Muscle of back (tissue), 11 donors: Measurements from ENCODE around the gene DNM2. TPM values are rescaled to one million over a fixed set of nuclear protein-coding genes. Genes with fewer than 3 reads are reported as not detected.
"Not testable (repeated sequence)": the region's sequence is repeated elsewhere in the genome, so short reads cannot be mapped to it uniquely, and the experiment has no call there.

Source experiments
- DNase-seq, 3 donors: peaks; one replicate each; pipeline versions ENCODE4 v3.0.0 to v3.0.0-alpha.2; 2013
- polyA plus RNA-seq, 10 donors: library from polyadenylated mRNA; unstranded; fragments of 120-200 nt; gene quantifications; one replicate each; pipeline ENCODE4 v1.2.1, GENCODE V29; 2013; ENCODE audit not compliant: insufficient read length in 10 of 10

DNM2 gene
- polyA plus RNA-seq, 10 donors, result 60.7 to 83.2 (median 72.5) TPM

DNA sequence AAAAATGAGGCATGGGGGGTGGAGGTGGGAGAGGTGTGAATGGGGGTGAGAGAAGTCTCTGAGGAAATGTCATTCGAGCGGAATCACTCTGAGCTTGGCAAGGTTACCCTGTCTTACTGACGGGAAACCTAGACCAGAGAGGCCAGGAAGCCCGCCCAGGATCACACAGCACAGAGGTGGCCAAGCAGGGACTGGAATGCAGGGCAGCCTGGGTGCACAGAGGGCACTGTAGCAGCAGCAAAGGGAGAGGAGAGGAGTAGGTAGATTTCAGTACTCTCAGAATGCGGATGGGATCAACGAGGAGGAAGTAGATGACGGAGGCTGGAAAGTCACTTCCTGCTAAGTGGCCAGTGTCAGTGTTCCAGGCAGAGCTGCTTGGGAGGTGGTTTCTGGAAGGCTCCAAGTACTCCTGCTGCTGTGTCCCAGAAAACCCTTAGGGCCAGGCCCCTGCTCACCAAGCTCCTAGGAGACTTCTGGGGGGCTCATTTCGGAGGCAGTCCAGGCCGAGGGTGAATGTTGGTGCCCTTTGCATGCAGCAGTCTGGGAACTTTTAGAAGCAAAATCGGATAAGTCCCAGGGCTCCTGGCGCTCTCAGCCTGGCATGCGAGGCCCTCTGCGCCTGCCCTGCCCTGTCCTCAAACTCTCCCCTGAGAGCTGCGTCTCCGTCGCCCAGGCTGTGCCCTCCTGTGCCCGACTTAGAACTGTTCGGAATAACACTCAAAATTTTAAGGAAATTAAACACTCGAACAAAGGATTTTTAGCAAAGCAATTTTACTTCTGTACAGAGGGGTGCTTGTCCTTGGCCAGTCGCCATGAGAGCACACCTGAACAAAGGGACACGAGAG lies 33.5 kb downstream of the DNM2 start:
- DNase-seq, result no peak

DNA sequence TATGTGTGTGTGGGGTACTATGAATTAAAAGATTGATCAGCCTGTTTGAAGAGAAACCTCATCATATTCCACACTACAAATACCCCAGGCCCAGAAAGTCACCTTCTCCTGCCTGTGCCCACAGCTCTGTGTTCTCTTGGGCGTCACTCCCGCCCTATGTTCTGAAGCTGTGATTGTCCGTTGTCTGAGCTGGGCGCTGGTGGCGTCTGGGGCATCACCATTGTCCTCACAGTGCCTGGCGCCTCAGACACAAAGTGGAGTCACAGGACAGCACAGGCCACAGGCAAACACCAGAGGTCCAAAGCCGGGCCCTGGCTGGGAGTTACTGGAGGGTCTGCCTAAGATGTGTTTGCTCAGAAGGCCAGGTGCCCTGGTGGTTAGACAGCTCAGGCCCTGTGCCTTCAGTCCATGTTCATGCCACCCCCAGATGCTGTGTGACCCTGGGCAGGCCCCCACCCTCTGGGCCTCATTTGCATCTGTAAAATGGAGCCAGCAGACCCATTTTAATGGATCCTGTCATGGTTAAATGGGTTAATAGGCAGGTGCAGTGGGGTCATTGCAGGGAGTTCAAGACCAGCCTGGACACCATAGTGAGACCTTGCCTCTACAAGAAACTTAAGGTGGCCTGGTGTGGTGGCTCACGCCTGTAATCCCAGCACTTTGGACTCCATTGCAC lies 34.5 kb downstream of the DNM2 start:
- no peak for DNase-seq

DNA sequence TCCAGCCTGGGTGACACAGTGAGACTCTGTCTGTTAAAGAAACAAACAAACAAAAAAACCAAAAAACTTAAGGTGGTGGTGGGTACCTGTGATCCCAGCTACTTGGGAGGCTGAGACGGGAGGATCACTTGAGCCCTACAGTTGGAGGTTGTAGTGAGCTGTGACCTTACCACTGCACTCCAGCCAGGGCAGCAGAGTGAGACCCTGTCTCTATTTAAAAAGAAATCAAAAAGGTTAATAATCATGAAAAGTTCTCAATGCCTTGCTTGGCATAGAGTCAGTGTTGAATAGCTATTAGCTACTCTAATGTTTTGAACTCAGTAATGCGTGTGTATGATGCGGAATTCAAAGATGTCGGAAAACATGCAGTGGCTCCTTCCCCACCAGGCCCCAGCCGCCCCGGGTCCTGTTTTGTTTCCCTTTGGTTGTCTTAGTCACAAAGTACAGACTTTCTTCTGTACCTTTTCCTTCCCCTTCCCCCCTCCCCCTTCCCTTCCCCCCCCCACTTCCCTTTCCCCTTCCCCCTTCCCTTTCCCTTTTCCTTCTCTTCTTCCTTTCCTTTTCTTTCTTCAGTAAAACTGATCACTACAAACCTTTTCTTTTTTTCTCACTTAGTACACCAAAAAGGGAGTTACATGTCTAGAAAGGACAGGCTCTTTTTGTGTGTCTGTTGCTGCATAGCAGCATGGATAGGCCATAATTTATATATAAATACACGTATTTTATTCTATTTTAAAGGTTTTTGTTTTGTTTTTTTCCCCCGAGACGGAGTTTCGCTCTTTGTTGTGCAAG lies 35.2 kb downstream of the DNM2 start:
- DNase-seq, result no peak

DNA sequence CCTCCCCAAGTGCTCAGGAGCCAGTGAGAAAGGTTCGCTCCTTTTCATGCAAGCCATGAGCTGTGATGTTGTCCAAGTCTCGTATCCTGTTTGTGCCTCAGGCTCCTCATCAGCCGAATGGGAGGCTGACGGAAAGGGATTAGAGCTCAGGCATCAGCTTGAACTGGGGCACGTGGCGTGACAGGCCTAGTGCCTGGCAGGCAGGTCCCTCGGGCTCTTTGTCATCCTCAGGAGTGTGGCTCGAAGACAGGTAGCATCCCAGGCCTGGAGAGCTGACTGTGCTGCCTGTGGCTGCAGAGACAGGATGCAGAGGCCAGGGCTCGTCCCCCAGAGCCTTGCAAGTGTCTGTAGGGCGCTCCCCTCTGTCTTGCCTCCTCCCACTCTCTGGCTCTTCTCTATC lies 38.5 kb downstream of the DNM2 start:
- no peak for DNase-seq

DNA sequence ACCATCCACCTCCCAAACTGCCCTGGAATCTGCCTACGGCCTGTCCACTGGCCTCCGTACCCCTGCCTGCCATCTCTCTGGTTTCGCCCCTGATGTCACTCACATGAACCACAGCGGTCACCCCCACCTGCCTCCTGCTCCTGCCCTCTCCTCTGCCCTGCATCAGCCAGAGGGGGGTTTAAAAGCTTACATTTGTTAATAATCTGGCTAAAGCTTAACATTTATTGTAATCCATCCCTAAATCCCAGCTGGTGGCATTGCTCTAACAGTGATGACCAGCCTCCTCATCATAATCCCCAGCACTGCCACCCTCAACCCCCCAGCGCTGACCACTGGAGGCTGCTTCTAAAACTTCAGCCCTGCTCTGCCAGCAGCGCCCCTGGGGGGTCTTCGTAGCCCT lies 38.9 kb downstream of the DNM2 start:
- DNase-seq, result no peak

DNA sequence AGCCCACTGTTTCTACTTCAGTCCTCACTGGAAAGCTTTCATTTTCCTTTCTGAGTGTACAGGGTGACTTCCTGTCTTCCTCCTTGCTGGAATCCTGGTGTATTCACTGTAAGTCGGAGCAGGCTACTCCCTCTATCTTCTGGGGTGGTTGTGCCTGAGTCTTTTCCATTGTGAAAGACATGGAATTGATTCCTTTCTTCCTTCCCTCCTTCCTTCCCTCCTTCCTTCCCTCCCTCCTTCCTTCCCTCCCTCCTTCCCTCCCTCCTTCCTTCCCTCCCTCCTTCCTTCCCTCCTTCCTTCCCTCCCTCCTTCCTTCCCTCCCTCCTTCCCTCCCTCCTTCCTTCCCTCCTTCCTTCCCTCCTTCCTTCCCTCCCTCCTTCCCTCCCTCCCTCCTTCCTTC lies 40.2 kb downstream of the DNM2 start:
- not testable (repeated sequence) for DNase-seq

DNA sequence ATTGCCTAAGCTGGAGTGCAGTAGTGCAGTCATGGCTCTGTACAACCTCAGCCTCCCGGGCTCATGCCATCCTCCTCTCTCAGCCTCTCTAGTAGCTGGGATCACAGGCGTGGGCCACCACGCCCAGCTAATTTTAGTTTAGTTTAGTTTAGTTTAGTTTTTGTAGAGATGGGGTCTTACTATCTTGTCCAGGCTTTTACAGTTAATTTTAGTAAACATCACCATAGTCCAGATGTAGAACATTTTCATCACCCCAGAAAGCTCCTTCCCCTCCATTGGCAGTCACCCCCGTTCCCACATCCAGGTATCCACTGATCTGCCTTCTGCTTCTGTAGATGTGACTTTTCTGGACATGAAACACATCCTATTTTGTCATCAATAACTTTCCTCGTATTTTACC lies 41.1 kb downstream of the DNM2 start:
- DNase-seq, result no peak

DNA sequence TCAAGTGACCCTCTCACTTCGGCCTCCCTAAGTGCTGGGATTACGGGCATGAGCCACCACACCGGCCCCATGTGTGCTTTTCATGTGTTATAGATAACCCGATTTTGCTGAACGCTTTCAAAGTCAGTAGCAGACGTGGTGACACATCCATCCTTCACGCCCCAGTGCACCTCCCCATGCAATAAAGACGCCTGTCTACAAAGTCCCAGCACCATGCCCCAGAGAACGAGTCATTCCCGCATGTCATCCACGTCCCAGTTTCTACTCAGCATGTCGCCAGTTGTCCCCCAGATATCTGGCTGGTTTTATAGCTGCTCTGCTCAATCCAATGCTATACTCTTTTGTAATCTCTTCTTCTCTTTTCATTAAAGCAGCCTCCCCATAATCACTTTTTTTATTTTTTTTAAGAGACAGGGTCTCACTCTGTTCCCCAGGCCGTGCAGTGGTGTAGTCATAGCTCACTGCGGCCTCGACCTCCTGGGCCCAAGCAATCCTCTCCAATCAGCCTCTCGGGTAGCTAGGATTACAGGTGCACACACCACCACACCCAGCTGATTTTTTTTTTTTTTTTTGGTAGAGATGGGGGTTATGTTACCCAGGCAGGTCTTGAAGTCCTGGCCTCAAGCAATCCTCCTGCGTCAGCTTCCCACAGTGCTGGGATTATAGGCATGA lies 42.5 kb downstream of the DNM2 start:
- no peak for DNase-seq

DNA sequence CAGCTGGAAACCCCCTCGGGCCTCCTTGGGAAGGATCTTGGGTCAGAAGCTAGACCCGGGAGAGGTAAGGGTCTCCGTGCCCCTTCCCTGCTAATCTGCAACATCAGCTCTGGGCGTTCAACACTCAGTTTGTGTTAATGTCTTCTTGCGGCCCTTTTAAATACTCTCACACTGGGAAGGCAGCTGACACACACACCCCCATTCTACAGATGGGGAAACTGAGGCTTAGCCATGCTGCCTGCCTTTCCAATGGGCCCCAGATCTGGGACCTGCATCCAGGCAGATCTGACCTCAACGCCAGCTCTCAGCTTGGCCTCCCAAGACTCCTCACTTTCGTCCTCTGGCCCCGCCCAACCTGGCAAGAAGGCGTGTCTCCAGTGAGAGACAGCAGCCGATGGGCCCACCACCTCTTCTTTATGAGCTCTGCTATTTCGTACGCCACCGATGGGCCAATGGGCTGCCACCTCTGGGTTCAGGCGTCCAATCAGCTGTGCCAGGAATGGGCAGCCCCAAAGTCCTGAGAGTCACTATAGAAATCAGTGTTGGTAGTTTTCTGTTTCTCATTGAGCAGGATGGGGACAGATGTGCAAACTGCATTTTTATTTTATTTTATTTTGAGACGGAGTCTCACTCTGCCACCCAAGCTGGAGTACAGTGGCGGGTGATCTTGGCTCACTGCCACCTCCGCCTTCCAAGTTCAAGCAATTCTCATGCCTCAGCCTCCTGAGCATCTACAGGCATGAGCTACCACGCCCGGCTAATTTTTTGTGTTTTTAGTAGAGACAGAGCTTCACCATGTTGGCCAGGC lies 43.8 kb downstream of the DNM2 start:
- no peak for DNase-seq

DNA sequence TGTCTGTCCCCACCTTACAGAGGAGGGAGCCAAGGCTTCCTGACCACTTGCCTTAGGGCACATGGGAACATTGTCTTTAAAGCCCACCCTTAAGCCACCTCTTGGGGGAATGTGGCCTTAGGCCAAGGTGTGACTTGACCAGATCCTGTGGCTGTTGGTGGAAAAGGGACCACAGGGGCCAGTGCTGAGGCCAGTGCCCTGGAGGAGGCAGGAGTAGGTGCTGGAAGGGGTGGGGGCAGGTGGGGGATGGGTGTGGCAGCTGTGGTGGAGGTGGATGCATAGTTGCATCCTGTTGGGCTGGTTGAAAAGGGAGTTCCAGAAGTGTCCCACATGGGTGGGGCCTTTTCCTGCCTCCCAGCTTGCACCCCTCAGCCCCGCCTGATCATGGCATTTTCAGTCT lies 44.8 kb downstream of the DNM2 start:
- DNase-seq, result no peak

DNA sequence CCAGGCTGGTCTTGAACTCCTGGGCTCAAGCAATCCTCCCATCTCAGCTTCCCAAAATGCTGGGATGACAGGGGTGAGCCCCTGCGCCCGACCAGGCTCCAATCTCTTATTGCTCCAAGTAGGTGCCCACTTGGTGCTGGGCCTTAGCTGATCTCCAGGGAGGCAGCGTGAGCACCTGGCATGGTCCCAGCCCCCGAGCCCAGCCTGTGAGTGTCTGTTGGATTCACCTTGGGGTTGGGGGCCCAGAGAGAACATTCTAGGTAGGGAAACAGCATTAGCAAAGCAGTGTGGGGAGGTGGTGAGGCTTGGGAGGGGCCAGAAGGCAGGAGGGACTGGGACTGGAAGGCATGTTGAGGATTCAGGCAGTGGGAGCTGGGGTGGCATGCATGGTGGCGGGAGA lies 45.5 kb downstream of the DNM2 start:
- DNase-seq, result no peak

DNA sequence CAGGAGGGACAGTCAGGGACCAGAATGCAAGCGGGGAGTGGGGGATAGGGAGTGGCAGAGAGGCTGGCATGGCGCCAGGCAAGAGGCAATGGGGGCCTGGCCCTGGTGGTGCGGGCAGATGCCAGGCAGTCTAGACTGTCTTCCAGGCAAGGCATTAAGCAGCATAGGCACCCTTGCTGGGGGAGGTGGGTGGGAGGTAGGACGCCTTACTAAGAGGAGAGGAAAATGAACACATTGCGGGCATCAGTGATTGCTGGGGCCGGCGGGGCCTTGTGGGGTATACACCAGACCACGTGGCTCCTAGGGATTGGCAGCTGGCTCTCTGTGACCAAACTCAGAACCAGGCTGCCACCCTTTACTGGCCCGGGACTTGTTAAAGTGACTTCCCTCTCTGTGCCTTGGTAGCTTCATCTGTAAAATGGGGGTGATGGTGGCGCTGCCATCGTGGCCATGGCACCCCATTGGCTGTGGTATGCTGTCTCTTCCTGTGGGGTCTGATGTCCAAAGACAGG lies 46.0 kb downstream of the DNM2 start:
- no peak for DNase-seq

DNA sequence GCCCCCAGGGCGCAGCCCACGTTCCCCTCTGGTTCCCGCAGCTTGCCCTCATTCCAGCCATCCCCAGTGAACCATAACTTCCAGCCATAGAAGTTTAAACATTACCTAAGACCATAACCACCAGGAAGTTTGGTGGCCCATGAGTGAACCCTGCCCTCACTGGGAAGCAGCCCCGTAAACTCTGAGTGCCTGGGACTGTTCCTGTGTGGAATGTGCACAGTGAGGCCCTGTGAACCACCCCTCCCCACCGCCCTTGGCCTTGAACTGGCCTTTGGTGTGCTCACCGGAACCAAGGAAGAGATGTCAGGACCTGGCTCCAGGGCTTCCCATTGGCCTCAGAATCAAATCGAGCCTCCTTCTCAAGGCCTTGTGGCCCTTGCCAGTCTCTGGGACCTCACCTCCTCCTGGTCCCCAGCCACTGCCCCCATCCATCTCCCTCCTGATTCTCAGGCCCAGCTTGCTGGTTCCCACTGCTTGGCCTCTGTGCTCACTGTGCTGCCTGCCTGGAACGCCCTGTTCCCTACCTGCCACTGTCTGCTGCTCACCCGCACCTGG lies 46.5 kb downstream of the DNM2 start:
- DNase-seq, result no peak

DNA sequence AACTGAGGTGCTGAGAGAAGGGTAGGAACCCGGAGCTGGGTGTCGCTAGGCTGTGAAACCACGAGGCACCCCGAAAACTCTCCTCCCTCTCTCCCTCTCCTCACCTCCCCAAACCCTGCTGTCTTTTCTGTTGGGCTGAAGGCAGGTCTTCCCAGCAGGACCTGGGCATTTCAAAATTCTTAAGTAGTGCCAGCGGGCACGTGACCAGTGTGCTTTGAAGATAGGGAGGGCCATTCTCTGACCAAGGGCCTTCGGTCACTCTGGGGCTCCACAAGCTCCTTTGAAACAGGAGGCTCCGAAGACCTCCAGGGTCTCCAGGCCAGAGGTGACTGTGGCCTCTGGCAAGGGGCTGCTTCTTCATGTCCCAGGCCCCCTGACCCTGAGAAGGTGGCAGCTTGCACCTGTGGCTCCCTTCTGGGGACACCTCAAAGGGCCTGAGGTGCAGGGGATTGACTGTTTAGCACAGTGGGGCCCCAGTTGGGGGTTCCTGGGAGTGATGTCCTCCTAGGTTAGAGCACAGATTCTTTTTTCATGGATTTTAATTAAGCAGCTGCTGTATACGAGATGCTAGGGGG lies 48.3 kb downstream of the DNM2 start:
- no peak for DNase-seq

DNA sequence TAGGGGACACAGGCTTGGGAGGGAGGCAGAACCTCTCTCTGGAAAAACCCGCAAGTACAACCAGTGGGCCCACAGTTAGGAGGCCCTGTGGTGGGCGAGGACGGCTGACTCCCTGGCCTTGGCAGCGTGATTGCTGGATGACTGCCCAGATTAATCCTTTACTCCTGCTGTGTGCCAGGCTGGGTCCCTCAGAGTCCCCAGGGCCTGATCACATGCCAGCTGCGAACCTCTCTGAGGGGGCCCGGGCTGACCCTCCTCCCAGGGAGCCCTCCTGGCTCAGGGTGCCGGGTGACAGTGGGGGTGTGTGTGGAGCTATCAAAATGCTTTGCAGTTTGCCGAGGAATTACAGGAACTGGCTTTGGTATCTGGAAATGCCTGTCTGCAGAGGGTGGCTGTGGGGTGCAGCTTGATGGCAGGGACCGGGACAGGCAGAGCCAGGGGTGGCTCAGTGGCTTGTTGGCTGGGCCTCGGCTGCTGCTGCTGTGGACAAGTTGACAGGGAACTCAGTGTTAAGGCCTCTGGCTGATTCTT lies 48.9 kb downstream of the DNM2 start:
- no peak for DNase-seq

DNA sequence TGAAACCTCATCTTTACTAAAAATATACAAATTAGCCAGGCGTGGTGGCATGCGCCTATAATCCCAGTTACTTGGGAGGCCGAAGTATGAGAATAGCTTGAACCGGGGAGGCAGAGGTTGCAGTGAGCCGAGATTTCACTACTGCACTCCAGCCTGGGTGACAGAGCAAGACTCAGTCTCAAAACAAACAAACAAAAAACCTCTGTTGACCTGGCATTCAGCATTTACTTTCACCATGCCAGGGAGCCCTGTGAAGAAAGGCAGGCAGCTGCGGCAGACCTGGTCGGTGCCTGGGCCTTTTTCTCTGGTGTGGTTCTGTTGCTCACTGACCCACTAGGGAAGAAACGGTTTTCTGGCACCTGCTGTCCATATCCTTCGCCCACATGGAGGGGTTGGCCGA lies 49.8 kb downstream of the DNM2 start:
- no peak for DNase-seq

DNA sequence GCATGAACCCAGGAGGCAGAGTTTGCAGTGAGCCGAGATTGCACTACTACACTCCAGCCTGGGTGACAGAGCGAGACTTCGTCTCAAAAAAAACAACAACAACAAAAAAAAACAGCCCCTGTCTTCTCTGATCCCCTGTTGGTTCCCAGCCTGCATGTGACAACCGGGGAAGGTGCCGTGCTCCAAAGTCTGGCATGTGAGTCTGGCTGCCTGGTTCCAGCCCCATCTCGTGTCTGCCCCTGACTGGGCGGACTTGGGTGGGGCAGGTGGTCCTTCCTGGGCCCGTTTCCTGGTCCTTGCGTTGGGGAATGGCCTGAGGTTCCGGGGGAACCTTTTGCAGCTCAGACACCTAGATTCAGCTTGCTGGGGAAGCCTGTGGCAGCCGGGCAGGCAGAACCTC lies 50.5 kb downstream of the DNM2 start:
- DNase-seq, result no peak

DNA sequence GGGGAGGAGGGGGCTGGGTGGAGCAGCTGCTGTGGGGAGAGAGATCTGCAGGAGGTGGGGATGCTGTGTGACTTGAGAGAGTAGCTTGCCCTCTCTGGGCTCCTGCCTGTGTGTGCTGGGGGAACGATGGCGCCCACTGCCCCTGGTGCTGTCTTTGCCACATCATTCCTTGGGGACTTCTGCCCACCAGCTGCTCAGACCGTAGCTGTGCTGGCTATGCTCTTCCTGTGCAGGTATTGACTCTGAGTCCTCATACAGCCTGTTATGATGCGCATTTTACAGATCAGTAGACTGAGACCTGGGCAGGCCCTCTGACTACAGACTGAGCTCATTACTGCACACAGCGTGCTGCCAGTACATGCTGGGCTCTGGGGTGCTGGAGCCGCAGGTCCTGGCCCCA lies 51.1 kb downstream of the DNM2 start:
- DNase-seq, result no peak

DNA sequence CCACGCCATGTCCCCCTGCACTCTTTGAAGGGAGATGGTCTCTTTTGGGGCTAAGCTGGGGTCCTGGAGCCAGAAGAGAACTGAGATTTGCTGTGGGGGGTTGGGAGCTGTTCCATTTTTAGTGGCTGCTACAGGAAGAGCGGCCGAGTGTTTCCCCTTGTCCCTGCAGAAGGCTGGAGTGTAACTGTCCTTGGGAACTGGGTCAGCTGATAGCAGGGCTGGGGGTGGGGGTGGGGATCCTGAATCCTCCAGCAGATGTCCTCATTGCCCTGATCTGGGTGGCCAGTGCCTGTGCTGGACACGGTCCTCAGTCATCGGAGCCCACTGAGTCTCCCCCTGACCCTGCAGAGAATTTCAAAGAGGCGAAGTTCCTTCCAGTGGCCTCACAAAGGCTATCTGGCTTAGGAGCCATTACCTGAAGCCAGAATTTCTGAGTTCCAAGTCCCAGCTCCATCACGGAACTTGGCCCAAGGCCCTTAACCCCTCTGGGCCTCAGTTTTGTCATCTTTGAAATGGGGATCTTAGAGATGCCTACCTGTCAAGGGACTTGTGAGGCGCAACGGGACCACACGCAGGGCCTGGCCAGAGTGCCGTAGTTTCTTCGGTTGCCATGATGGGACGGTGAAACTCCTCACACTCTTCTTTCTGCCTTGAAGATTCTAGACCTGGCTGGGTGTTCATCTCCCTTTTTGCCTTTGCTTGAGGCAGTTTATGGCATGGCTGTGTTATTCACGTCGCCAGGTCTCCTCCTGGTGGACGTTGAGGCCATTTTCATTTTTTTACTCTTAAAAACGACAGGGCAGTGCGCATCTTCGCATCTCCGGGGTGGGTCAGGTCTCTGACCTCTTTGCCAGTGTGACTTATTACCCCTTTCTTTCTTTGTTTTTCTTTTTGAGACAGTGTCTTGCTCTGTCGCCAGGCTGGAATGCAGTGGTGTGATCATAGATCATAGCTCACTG lies 51.9 kb downstream of the DNM2 start:
- peak; percentile 50 to 79 (median 62) for DNase-seq
